OCI-LY3 (cell line): ENCODE measurements around the gene FAM13A.

ENCODE experiments used
- CTCF ChIP-seq: fragments of 200-600, 300-600 bp; sonication (generic); IDR thresholded peaks from 2 replicates; pipeline ENCODE4 v1.5.1; 2014; ENCODE audit warnings: antibody characterized with exemption, low read length, low read depth
- EZH2phosphoT487 ChIP-seq: fragments of 200-600 bp; shearing (Covaris generic); IDR thresholded peaks from 2 replicates; pipeline ENCODE4 v1.6.1; 2018; ENCODE audit warnings: antibody characterized with exemption, mixed run types, low read depth

- TF ChIP-seq CTCF (no peak), EZH2phosphoT487 (no peak)
These were observed 213.8 kb downstream of the FAM13A start for GRCh38 chr4:88843067-88843685.
